ENCODE results near the gene TCERG1.

Gene TCERG1

DNA sequence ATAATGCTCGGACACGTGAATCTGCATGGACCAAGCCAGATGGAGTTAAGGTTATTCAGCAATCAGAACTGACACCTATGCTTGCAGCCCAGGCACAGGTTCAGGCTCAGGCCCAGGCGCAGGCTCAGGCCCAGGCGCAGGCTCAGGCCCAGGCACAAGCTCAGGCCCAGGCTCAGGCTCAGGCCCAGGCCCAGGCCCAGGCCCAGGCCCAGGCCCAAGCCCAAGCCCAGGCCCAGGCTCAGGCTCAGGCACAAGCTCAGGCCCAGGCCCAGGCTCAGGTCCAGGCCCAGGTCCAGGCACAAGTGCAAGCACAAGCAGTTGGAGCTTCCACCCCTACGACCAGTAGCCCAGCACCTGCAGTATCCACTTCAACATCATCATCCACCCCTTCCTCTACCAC, 11.8 kb downstream of the TCERG1 start:
- DNase-seq: no peak

- DNase-seq: no peak
Observed at GRCh38 chr5:146461319-146461718, 14.2 kb downstream of the TCERG1 start.

- no peak for DNase-seq
Observed at GRCh38 chr5:146463446-146463845, 16.3 kb downstream of the TCERG1 start.

DNA sequence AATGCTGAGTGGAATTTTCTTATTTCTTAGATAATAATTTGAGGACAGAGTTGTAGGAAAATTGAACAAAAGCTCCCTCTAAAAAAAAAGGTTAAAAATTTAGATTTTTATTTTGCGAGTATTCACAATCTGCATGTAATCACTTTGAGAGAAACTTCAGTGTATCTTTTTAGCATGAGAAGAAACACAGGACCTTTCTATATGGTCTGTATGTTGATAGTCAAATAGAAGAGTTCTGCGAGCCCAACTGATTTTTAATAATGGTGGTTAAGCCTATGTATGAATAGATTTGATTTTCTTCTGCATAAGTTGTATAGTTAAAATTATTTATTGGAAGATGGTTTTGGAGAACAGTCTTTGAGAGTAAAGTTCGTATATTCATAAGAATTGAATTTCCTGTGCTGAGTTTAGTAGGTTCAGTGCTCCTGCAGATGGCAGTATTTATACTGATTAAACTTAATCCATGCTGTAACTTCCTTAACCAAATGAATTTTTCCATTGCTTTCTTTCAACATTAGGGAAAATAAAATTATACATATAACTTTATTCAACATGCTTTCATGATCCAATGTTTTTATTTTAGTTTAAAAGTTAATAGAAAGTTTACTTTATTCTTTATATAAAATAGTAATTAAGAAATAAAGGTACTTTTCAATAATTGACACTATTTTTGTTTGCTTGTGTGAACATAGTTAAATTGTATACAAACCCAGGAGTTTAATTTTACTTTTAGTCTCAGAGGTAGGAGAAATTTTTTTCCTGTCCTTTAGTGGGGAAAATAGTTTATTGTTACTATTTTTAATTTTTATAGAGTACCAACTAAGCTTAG, 19.6 kb downstream of the TCERG1 start:
- DNase-seq: peak in 1 of 3 experiments; percentile 0

DNA sequence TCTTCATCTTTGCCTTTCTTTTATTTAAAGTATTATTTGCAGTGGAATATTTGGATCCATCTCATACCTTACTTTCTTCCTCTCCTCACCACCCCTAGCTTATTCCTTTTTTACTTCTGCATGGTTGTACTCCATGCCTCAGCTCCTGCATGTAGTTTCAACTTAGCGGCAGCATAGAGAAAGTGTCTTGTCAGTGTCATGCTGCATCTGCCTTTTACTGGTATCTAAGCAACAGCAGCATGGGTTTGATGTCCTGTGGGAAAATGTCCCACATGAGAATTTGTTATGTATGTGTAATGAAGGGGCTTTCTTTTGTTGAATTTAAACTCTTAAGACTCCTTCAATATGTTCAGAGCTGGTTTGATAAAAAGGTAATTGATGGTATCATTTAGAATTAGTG, 20.6 kb downstream of the TCERG1 start:
- DNase-seq: no peak

- DNase-seq: no peak
Observed at GRCh38 chr5:146474065-146474464, 26.9 kb downstream of the TCERG1 start.

DNA sequence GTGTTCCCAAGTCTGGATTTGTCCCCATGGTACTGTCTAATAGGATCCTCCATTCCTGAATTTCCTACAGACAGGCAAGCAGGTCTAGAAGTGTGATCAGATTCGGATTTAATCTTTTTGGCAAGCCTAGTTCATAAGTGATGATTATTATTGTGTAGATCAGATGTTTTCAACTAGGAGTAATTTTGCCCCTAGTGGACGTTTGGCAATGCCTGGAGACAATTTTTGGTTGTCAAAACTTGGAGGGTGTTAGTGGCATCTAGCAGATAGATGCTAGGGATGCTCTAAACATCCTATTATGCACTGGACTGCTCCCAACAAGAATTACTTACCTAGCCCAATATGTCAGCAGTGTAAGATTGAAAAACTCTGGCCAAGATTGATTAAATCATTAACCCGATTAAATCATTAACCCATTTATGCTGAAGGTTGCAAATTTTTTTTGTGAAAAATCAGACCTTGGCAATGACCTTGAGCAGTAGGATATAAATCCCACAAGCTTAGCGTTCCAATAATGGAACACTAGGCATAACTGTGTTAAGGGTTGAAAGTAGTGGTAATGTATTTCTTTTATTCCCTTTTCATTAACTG, 28.2 kb downstream of the TCERG1 start:
- no peak for DNase-seq

- no peak for DNase-seq
Observed at GRCh38 chr5:146475906-146476305, 28.8 kb downstream of the TCERG1 start.

- no peak for DNase-seq
Observed at GRCh38 chr5:146482775-146483174, 35.6 kb downstream of the TCERG1 start.

GRCh38 chr5:146484714-146485391, 37.7 kb downstream of the TCERG1 start:
- DNase-seq: no peak

DNA sequence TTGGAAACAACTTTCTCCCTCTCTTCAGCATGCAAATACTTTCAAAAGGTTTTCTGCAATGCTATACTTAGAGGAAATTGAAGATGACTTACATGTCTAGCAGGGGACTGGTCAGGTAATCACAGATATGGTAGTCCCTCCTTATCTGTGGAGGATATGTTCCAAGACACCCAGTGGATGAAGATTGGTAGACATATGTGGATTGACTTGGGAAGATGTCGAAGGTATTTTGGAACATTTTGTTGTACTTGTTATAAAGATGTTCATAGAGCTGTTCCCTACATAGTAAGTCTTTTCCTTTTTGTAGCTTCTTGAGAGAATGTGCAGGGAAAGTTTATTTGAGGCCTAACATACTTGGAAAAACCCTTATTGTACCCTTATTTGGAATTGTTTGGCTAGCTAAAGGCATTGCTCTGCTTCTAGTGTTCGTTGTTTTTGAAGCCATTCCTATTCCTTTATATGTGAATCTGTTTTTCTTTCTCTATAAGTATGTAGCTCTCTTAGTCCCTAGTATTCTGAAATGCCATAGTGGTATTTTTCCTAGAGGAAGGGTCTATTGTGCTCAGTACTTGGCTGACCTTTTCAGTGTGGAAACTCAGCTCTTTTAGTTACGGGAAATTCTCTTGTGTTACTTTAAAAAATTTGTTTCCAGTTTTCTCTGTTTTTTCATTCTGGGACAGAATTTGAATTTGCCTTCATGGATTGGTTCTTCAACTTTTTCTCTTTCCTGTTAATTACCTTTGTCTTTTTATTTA, 43.1 kb downstream of the TCERG1 start:
- DNase-seq: no peak

- DNase-seq: no peak
Observed at GRCh38 chr5:146494656-146495055, 47.5 kb downstream of the TCERG1 start.

DNA sequence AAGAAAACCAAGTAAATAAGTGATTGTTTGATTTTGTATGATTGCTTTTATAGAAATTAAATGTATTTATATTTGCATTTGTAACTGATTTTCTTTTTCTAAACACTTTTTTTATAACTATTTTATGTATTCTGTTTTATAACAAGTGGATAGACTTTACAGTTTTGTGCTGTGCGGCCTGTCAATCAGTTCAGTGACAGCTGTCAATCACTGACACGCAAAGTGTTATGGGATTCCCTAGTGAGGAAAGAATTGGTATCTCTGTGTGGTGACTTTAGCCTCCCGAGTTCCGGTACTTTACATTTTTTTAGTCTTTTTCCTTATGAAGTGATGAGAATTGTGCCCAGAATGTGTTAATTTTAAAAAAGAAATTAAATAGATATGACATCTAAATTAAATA, 52.5 kb downstream of the TCERG1 start:
- DNase-seq: no peak

GRCh38 chr5:146507428-146507827, 60.3 kb downstream of the TCERG1 start:
- DNase-seq: no peak

- DNase-seq: no peak
Observed at GRCh38 chr5:146510559-146511125, 63.5 kb downstream of the TCERG1 start.

DNA sequence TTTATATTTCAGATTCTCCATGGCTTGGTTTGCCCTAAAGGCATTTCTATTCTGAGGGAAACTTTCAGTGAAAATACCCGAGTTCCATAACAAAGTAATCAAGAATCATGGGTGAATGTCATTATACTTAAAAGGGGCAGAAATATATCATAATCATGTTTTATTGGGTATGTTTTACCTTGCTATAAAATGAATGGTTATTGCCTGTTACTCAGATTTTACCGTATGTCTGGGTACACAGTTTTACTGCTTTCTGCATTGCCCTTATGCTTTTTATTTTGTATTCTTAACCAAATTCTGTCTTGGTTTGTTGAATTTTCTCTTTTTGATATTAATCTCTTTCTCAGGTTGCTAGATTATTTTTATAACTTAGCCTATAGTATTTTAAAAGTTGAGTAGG, 66.3 kb downstream of the TCERG1 start:
- DNase-seq: no peak

- no peak for DNase-seq
Observed at GRCh38 chr5:146514575-146514974, 67.4 kb downstream of the TCERG1 start.

DNA sequence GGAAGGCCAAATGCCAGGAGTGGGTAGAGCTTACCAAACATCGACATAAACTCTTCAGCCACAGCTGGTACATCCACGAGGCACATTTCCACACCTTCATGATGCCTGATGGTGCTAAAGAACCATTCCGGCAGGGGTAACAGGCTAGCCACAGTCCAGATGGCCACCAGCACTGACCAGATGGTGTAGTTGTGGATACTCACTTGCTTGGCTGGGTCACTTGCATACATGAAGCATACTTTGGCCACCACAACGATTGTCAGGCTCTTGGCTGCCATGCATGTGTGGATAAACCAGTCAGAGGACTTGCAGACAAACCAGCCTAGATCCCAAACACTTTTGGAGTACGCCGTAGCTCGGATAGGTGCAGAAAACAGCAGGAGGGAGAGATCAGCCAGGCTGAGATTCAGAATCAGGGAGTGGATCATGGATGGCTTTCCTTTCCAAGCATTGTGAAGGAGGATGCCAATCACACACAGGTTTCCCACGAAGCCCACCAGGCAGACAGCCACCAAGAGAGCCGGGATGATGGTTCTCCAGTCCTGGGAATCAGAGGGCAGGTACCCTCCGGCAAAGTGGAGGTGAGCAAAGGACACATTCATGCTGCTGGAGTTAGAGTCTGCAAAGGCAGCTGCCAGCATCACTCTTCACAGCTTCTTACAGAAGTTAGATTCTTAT, 68.5 kb downstream of the TCERG1 start:
- DNase-seq: no peak

DNA sequence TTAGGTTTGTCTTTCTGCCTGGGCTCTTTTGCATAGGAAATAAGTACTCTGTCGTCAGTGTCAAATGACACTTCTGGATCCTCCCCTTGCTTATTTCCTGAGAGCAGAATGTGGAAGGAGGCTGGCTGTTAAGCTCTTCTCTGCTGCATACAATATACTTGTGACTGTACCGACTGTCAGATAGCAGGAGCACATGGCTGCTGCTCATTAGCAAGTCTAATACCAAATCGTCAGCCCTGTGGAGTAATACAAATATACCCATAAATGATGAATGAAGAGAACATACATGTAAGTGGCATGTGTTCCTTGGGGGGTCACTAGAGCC, 69.0 kb downstream of the TCERG1 start, which contains the start of gene GPR151:
TSS of gene GPR151 (minus strand) at position 40 of the 325 bp plus-strand sequence. CDS start 77 bp downstream, outside the sequence.
- DNase-seq: peak in 1 of 3 experiments; percentile 13

GRCh38 chr5:146519554-146519953, 72.4 kb downstream of the TCERG1 start:
- DNase-seq: no peak

- no peak for DNase-seq
Observed at GRCh38 chr5:146520731-146521130, 73.6 kb downstream of the TCERG1 start.

DNA sequence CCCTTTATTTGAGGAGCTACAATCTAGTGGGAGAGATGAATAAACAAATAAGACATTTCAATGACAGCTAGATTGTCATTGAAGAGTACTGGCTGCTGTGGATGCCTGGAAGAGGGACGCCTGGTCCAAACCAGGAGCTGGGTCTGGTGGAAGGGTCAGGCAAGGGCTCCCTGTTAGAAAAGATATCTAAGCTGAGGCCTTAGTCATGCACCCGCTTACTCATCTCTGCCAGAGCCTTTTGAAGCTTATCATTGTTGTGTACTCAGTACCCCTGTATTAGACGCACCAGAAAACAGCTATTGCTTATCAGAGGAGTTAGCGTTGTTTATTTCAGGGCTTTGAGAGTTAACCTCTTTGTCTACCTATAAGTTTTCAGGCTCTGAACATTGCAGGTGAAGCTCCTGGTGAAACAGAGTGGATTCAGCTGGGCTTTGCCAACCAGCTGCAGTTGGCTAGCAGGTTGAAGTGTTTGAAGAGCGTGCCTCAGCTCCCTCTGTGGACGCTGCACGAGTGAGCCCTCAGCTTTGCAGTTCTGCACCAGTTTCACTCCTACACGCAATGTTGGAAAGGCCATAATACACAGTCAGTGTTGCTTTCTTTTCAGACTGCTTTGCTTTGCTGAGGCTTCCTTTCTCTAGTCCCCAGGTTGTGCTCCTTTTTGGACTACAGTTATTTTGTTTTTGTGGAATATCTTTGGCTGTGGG, 74.4 kb downstream of the TCERG1 start:
- peak in 2 of 3 experiments; percentile 5 to 36 for DNase-seq

Measured in NCI-H1417 (cell line).